ENCODE data around the gene ARMC10. TPM values are rescaled to one million over a fixed set of nuclear protein-coding genes. Genes with fewer than 3 reads are reported as not detected.

ARMC10 gene
- polyA plus RNA-seq, 1 donor from 2014 or later: 28.8 TPM

- Histone ChIP-seq H4K20me1 (ENCODE audit: insufficient read depth) (no peaks in the 10 kb centered on the region), H3K36me3 (ENCODE audit: insufficient read depth, low read length) (peaks cover 8% of the 10 kb centered on the region), H3K4me2 (ENCODE audit: low read length) (no peak overlapping the region), H3K27ac (ENCODE audit: low read length) (no peak overlapping the region), H3K9me2 (ENCODE audit: insufficient read depth, low read length) (no peaks in the 10 kb centered on the region), H2AFZ (ENCODE audit: low read depth, low read length) (no peak overlapping the region), H3K9ac (ENCODE audit: low read length) (no peak overlapping the region), H3K79me2 (replicated peaks; ENCODE audit: insufficient read depth, low read length) (no peaks in the 10 kb centered on the region), H3K27me3 (ENCODE audit: insufficient read depth, low read depth, low read length) (no peaks in the 10 kb centered on the region), H3K4me3 (ENCODE audit: low read length) (no peak overlapping the region), H3F3A (ENCODE audit: insufficient read depth, low read length, poor library complexity, severe bottlenecking) (no peaks in the 10 kb centered on the region), H3K9me3 (ENCODE audit: low read length) (no peaks in the 10 kb centered on the region)
- TF ChIP-seq, protein P1, sequence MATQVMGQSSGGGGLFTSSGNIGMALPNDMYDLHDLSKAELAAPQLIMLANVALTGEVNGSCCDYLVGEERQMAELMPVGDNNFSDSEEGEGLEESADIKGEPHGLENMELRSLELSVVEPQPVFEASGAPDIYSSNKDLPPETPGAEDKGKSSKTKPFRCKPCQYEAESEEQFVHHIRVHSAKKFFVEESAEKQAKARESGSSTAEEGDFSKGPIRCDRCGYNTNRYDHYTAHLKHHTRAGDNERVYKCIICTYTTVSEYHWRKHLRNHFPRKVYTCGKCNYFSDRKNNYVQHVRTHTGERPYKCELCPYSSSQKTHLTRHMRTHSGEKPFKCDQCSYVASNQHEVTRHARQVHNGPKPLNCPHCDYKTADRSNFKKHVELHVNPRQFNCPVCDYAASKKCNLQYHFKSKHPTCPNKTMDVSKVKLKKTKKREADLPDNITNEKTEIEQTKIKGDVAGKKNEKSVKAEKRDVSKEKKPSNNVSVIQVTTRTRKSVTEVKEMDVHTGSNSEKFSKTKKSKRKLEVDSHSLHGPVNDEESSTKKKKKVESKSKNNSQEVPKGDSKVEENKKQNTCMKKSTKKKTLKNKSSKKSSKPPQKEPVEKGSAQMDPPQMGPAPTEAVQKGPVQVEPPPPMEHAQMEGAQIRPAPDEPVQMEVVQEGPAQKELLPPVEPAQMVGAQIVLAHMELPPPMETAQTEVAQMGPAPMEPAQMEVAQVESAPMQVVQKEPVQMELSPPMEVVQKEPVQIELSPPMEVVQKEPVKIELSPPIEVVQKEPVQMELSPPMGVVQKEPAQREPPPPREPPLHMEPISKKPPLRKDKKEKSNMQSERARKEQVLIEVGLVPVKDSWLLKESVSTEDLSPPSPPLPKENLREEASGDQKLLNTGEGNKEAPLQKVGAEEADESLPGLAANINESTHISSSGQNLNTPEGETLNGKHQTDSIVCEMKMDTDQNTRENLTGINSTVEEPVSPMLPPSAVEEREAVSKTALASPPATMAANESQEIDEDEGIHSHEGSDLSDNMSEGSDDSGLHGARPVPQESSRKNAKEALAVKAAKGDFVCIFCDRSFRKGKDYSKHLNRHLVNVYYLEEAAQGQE (IDR thresholded peaks at IDR 0.05; ENCODE audit: borderline replicate concordance): no peak
- TF ChIP-seq TAF1 (IDR thresholded peaks at IDR 0.05; ENCODE audit: low read depth) (no peak), RAD21 (conservative IDR thresholded peaks at IDR 0.05) (no peak), SMC3 (conservative IDR thresholded peaks at IDR 0.05; ENCODE audit: poor library complexity) (no peak), POLR2AphosphoS5 (IDR thresholded peaks at IDR 0.05) (no peak), EP300 (conservative IDR thresholded peaks at IDR 0.05; ENCODE audit: poor library complexity, severe bottlenecking) (no peak), MXI1 (conservative IDR thresholded peaks at IDR 0.05; ENCODE audit: poor library complexity, severe bottlenecking) (no peak)
- TF ChIP-seq, protein P2, sequence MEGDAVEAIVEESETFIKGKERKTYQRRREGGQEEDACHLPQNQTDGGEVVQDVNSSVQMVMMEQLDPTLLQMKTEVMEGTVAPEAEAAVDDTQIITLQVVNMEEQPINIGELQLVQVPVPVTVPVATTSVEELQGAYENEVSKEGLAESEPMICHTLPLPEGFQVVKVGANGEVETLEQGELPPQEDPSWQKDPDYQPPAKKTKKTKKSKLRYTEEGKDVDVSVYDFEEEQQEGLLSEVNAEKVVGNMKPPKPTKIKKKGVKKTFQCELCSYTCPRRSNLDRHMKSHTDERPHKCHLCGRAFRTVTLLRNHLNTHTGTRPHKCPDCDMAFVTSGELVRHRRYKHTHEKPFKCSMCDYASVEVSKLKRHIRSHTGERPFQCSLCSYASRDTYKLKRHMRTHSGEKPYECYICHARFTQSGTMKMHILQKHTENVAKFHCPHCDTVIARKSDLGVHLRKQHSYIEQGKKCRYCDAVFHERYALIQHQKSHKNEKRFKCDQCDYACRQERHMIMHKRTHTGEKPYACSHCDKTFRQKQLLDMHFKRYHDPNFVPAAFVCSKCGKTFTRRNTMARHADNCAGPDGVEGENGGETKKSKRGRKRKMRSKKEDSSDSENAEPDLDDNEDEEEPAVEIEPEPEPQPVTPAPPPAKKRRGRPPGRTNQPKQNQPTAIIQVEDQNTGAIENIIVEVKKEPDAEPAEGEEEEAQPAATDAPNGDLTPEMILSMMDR (IDR thresholded peaks at IDR 0.05; ENCODE audit: poor library complexity, severe bottlenecking): no peak
Observed at GRCh38 chr7:103120362-103120761, 45.4 kb downstream of the ARMC10 start.

GRCh38 chr7:103121641-103122040 is 46.7 kb downstream of the ARMC10 start:
- TF ChIP-seq RAD21 (conservative IDR thresholded peaks at IDR 0.05): no peak
- peaks cover 8% of the 10 kb centered on the region for H3K36me3 ChIP-seq (ENCODE audit: insufficient read depth, low read length)
- no peaks in the 10 kb centered on the region for H3K9me2 ChIP-seq (ENCODE audit: insufficient read depth, low read length)
- no peak overlapping the region for H3K27ac ChIP-seq (ENCODE audit: low read length)
- H3F3A ChIP-seq (ENCODE audit: insufficient read depth, low read length, poor library complexity, severe bottlenecking): no peaks in the 10 kb centered on the region
- no peaks in the 10 kb centered on the region for H4K20me1 ChIP-seq (ENCODE audit: insufficient read depth)
- no peak overlapping the region for H2AFZ ChIP-seq (ENCODE audit: low read depth, low read length)
- no peaks in the 10 kb centered on the region for H3K9me3 ChIP-seq (ENCODE audit: low read length)
- no peak overlapping the region for H3K9ac ChIP-seq (ENCODE audit: low read length)
- H3K4me3 ChIP-seq (ENCODE audit: low read length): no peak overlapping the region
- no peak overlapping the region for H3K4me2 ChIP-seq (ENCODE audit: low read length)
- no peaks in the 10 kb centered on the region for H3K79me2 ChIP-seq (replicated peaks; ENCODE audit: insufficient read depth, low read length)
- no peaks in the 10 kb centered on the region for H3K27me3 ChIP-seq (ENCODE audit: insufficient read depth, low read depth, low read length)

GRCh38 chr7:103123529-103123928 is 48.6 kb downstream of the ARMC10 start:
- H3F3A ChIP-seq (ENCODE audit: insufficient read depth, low read length, poor library complexity, severe bottlenecking): no peaks in the 10 kb centered on the region
- no peak for TF ChIP-seq SMC3 (conservative IDR thresholded peaks at IDR 0.05; ENCODE audit: poor library complexity)
- TF ChIP-seq, protein P2 (IDR thresholded peaks at IDR 0.05; ENCODE audit: poor library complexity, severe bottlenecking): no peak
- TF ChIP-seq, protein P1 (IDR thresholded peaks at IDR 0.05; ENCODE audit: borderline replicate concordance): no peak
- TF ChIP-seq POLR2AphosphoS5 (IDR thresholded peaks at IDR 0.05): no peak
- no peak for TF ChIP-seq MXI1 (conservative IDR thresholded peaks at IDR 0.05; ENCODE audit: poor library complexity, severe bottlenecking)
- no peak for TF ChIP-seq RAD21 (conservative IDR thresholded peaks at IDR 0.05)
- no peak for TF ChIP-seq TAF1 (IDR thresholded peaks at IDR 0.05; ENCODE audit: low read depth)
- no peak for TF ChIP-seq EZH2 (IDR thresholded peaks at IDR 0.05; ENCODE audit: borderline replicate concordance, insufficient read depth, low read length, poor library complexity, severe bottlenecking)
- no peak overlapping the region for H3K4me3 ChIP-seq (ENCODE audit: low read length)
- no peak overlapping the region for H2AFZ ChIP-seq (ENCODE audit: low read depth, low read length)
- no peaks in the 10 kb centered on the region for H3K27me3 ChIP-seq (ENCODE audit: insufficient read depth, low read depth, low read length)
- H3K36me3 ChIP-seq (ENCODE audit: insufficient read depth, low read length): peaks cover 11% of the 10 kb centered on the region
- H3K9me2 ChIP-seq (ENCODE audit: insufficient read depth, low read length): no peaks in the 10 kb centered on the region
- H3K9me3 ChIP-seq (ENCODE audit: low read length): no peaks in the 10 kb centered on the region
- H3K4me2 ChIP-seq (ENCODE audit: low read length): no peak overlapping the region
- no peaks in the 10 kb centered on the region for H4K20me1 ChIP-seq (ENCODE audit: insufficient read depth)
- H3K9ac ChIP-seq (ENCODE audit: low read length): no peak overlapping the region
- no peaks in the 10 kb centered on the region for H3K79me2 ChIP-seq (replicated peaks; ENCODE audit: insufficient read depth, low read length)
- H3K27ac ChIP-seq (ENCODE audit: low read length): no peak overlapping the region
